GM19043 (cell line): ENCODE results near the gene RPS23.
"Not testable (repeated sequence)": the region's sequence is repeated elsewhere in the genome, so short reads cannot be mapped to it uniquely, and the experiment has no call there.

ENCODE experiments used
- ATAC-seq: cut with Tn5 transposase; IDR thresholded peaks from one replicate; pipeline ENCODE4 v1.9.1; 2021; ENCODE audit warnings: low read depth; ENCODE audit not compliant: unreplicated experiment

RPS23 gene

DNA sequence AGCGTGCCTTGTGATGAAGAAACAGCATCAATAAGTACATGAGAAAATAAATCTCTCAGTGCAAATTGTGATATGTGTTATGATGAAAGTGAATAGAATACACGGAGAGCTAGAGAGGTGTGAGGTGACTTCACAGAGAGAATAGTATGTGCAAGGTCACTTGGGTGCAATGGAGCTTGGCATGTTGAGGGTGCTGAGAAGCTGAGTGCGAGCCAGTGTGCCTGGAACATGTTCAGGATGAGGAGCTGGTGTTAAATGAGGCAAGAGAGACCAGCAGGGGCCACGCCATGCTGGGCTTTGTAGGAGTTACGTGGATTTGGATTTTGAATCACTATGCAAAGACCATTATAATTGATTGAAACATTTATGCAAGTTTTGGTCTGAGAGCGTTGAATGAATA is 12.8 kb upstream of the RPS23 start:
- no peak for ATAC-seq

DNA sequence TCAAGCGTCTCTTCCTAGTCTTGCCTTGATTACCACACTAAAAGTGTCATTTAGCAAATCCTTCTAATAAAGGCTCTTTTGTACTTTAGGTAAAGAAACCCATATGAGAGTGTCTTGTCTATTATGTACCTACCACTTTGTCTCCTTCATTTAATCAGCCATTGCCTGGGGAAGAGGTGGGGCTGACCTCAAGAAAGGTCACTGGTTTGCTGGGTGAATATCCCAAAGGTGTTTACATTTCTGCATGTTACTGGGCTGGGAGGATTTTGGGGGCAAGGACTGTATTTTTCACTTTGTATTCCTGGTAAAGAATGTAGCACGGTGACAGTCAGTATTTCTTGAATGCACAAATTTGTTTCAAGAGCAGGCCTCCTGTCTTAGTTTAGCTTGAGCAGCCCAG is 11.9 kb upstream of the RPS23 start:
- ATAC-seq: no peak

DNA sequence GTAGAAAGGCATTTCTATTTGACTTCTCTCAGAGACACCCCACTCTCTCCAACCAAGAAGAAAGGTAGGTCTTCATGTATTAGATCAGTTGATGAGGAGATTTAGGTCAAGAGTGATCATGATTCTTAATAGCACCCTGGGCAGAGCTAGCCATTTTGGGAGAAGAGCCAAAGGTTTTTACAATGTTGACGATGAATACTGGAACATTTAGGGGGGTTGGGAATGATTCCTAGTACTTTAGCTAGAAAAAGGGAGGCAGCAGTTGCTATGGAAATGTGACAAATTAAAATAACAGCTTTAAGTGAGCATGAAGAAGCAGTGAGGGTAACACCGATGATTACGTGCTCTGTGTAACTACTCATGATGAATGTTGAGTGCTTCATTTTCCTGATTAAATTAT is 9.5 kb upstream of the RPS23 start:
- ATAC-seq: no peak

DNA sequence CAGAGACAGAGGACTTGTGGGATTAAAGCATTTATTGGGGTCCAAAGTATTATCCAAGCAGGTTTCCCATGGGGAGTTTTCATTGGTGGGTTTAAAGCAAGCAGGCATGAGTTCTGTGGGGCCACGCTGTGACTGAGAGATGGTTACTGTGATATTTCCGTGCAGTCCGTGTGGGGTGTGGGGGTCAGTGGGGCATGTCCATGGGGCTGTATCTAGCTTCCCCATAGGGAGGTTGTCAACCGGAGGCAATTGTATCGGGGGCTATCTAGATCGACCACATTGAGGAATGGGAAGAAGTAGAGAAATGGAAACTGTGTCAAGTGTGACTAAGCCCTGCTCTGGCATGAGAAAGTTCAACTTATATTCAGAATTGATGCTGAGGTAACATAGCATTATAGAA is 7.1 kb upstream of the RPS23 start:
- ATAC-seq: no peak

DNA sequence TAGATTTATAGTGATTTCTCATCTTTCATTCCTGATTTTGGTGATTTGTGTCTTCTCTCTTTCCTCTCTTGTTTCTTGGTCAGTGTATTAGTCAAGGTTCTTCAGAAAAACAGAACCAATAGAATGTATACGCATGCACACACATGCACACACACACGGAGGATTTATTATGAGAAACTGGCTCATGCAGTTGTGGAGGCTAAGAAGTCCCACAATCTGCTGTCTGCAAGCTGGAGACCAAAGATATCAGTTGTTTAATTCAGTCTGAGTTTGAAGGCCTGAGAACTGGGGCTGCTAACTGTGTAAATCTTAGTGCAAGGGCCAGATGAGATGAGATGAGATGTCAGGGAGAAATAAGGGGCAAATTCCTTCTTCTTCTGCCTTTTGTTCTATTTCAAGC is 5.7 kb upstream of the RPS23 start:
- ATAC-seq: no peak

DNA sequence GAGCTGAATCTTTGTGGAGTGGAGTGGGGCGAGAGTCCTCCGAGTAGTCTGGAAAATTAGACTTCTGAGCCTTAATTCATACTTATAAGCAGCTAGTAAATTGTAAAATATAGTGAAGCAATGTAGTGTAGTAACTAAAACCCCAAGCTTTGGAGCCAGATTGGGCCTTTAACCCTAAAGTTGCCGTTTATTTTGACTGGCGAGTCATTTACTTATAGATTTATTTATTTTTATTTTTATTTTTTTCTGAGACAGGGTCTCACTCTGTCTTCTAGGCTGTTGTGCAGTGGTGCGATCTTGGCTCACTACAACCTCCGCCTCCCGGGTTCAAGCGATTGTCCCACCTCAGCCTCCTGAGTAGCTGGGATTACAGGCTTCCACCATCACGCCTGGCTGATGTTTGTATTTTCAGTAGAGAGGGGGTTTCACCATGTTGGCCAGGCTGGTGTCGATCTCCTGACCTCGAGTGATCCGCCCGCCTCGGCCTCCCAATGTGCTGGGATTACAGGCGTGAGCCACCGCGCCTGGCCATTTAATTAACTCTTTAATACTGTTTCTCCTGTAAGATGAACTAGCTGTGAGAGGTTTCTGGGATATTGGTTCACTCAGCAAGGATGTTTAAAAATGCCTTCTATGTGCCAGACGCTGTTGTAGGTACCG is 687 bp upstream of the RPS23 start:
- no peak for ATAC-seq

DNA sequence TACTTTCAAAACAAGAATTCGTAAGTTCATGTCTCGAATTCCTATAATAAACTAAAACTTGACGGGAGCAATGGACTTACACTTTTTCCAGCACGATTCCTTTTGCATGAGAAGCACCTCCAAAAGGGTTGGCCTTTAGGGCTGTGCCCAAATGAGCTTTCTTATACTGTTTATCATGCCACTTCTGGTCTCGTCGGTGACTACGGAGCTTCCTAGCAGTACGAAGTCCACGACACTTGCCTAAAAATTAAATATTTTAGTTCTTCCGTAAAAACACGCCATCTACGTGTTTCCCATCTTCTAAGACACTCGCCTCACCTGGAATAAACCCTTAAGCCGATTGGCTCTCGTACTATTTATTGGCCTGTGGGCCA is 554 bp downstream of the RPS23 start:
- ATAC-seq: no peak

DNA sequence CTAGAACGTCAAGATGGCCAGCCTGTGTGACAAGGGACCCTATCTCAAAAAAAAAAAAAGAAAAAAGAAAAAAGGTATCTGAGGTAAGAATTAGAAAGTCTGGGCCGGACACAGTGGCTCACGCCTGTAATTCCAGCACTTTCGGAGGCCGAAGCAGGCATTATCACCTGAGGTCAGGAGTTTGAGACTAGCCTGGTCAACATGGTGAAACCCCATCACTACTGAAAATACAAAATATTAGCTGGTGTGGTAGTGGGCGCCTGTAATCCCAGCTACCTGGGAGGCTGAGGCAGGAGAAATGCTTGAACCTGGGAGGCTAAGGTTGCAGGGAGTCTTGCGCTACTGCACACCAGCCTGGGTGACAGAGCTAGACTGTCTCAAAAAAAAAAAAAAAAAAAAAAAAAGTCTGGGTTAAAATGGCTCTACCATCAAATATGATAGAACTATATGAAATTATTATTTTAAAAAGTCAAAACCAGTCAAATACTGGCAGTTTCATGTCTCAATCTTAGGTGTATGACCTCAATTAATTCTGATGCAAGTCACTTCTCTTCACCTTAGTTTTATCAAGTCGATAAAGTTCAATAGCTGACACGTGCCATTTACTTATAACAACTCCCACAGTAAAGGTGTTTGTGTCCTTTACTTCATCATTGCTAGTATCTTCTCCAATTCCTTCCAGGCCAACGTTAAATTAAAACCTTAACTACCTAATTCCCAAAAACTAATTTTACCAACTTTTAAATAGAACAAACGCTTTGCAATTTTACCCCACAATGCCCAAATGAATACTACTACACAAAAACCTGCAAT is 1.1 kb downstream of the RPS23 start:
- ATAC-seq: no peak

DNA sequence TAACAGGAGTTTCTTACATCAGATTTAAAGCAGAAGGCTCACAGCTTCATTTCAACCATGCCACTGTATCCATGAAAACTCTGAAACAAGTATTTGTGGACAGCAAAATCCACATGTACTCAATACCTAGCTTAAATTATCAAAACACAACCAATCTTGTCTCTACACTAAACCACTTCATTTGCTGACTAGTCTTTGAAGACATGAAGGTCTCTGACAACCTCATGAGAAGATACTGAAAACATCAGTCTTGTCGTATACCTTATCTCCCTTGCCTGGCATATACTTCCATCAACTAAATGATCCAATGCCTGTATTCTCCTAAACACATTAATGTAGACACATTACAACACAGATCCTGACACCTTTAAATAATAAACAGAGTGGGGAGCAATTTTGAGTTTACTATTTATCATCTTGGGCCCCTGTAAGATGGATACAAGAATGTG is 2.9 kb downstream of the RPS23 start:
- ATAC-seq: no peak

DNA sequence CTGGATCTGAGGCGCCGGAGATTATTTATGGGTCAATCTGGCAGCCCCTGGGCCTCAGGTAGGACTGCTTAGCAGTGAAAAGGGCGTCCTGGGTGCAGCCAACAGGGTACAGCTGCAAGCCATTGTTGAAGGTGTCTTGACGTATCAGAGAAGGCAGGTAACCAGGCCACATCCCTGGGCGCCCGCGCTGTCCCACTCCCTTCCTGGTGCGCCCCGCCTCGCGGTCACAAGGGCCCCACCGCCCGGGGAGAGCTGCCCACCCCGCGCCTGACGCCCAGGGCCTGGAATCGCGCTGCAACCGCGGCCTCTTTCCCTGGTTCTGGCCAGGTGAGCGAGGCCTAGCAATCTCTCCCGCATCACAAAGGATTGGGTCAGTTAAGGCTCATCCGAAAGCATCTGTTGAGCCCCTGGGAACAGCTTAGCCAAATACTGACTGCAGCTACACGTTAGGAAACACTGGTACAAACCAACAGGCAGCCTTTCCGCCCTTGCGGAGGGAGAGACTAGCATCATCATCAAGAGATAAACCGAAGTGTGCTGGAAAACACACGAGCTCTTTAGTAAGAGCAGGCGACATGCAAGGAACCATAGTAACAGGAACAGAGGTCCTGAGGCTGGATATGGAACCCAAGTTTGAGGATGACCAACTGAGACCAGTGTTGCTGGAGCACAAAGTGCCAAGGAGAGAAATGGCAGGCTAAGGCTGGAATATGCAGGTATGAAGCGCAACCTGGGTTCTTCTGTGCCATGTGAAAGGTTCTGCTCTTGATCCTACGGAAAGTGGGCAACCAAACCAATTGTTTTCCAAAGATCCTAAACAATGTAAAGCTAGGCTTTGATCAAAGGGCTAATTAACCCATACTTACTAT is 3.6 kb downstream of the RPS23 start:
- ATAC-seq: no peak

DNA sequence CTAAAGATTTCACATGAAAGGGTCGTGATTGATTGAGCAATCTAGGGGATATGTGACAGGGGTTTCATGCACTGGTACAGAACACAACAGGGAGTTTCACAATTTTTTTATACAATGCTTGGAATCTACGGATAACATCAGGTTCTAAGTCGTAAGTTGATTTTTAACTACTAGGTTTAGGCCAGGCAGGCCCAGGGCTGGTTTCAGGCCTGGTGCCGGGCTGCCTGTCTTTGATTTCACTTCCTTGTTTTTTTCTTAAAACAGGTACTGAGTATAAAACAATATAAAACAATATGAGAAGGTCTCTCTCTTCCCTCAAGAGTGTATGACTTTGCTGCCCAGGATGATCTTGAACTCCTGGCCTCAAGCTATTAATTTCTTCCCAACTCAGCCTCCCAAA is 4.7 kb downstream of the RPS23 start:
- not testable (repeated sequence) for ATAC-seq

DNA sequence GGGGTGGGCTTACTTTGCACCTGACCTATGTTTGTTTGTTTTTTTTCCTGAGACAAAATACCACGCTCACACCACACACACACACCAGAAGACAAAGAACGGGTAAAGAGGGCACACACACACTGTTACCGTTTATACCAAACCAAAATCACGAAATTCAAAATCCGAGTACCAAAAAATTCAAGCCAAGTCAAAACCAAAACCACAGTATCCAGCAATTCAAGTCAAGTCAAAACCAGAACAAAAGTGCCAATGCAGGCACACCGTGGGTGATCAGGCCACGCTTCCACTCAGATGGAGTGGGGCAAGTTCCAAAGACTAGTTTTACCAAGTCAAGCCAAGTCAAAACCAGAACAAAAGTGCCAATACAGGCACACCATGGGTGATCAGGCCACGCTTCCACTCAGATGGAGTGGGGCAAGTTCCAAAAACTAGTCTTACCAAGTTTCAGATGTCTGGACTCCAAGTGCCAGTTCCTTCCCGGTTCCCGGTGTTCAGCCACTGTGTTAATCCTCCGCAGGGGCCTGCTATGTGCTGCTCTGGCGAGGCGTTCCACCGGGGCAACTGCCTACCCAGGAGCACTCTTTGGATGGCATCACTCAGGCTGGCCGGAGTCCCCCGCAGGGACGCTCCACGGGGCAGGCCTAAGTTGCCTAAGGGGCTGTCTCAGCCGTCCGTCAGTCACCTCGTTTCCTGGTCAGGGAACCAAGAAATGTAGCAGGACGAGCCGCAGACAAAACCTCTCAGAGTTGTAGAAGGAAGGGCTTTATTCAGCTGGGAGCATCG is 5.4 kb downstream of the RPS23 start:
- not testable (repeated sequence) for ATAC-seq

DNA sequence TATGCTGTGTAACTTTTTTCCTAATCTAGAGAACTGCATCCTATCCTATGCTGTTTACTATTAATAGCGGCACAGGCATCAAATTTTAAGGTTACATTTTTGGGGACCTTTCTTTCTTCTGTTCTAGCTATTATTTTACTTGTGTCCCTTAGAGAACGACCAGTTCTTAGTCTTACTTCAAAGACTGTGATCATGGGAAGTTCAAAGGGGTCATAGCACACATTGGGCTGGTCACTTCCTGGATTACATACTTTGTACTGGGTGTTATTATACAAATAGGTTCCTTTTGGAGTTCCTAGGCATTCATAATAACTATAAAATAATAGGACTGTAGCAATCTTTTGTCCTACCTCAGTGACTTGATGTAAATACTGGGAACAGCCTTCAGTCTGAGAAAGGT is 8.8 kb downstream of the RPS23 start:
- not testable (repeated sequence) for ATAC-seq

DNA sequence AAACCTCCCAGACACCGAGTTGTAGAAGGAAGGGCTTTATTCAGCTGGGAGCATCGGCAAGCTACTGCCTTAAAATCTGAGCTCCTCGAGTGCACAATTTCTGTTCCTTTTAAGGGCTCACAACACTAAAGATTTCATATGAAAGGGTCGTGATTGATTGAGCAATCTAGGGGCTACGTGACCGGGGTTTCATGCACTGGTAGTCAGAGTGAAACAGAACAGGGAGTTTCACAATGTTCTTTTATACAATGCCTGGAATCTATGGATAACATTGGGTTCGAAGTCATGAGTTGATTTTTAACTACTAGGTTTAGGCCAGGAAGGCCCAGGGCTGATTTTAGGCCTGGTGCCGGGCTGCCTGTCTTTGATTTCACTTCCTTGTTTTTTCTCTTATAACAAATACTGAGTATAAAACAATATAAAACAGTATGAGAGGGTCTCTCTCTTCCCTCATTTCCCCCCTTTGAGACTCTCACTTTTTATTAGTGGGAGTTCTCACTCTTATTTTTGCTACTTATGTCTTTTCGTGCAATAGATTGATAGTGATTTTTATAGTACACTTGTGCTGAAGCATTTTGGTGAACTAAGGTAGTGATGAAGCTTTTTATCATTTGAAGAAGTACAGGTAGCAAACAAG is 10.7 kb downstream of the RPS23 start:
- ATAC-seq: not testable (repeated sequence)

DNA sequence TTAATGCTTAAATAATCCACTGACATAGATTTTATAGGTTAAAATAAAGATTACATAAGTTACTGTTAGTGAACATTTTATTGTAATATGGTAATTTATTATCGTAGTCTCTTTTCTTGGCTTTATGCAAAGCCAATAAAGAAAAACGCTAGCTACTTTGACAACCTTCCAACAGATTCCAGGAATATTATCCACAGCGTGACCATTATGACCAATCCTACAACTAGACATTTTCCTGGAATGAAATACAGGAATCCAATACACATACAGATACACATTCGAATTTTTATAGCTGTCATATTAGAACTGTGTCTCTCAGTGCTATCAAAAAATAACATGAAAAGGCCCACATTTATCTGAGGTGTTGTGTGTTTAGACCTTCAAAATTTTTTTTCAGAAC is 13.1 kb downstream of the RPS23 start:
- ATAC-seq: no peak

DNA sequence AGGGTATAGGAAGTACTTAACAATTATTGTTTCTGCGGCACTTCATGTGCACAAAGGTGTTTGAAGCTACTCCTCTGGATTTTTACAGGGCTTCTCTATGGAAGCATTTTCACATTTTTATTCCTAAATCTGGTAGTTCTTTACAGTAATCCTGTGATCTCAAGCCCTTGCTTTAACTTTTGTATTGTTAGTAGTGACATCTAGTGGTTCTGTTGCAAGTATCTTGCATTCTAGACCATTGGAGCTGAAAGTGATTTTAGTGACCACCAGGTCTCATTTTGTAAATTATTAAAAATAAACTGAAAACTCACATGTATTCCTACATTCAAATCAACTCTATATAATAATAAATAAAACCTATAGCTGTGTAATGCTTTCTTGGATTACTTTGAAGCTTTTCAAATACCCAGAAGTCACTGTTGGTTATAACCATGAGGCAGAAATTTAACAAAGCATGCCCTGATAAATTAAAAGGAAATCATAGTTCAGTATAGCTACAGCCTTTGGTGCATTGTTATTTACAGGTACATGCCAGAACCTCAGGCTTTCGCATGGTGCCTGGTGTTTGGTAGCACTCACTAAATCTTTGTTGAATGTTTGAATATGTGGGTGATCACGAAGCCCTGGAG is 18.9 kb downstream of the RPS23 start:
- no peak for ATAC-seq

DNA sequence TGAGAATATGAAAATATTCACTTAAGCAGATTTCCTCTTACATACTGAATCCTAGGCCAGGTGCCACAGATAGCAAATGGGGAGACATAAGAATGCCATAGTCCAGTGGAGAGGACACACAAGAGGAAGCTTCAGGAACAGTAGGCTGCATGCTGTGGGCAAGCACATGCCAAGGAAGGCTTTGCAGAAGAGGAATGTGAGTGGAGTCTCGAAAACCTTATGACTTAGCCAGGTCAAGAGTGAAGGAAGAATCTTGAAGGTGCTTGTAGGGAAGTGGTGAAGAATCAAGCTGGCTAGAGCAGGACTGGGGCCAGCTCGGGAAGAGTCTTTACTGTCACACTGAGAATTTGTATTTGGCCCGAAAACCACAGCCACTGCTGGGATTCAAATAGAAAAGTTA is 20.4 kb downstream of the RPS23 start:
- ATAC-seq: no peak

DNA sequence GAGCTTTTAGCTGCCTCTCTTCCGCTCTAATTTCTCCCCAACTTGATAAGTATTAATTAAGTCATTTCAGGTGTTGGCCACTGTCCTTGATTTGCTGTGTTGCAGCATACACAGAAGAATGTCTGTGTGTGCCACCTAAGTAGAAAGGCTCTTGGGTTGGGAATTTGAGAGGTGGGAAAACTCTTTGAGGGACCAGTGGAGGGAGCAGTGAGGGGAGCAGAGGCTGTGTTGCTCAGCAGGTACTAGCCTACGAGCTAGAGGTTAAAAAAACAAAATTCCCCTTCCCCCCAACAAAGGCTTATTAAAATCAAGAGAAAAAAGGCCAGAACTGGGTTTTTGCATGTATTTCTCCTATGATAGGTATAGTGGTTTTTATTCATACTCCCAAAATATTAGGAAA is 20.9 kb downstream of the RPS23 start:
- no peak for ATAC-seq

DNA sequence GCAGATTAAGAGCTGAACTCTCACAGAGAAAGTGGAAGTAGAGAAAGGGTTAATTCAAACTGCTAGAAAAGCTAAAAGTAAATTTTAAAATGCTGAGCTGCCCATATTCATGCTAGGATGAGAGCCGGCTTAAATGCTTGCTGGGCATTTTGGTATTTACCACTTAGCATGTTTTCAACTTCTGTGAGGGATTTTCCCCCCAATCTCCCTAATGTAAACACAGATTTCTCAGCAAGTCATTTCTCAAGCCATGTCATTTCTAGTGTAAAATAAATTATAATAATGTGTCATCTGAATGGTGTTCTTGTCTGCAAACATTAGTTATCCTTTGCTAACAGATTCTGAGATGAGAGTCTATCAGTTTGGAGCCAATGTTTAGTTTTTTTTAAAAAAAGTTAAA is 22.3 kb downstream of the RPS23 start:
- no peak for ATAC-seq

DNA sequence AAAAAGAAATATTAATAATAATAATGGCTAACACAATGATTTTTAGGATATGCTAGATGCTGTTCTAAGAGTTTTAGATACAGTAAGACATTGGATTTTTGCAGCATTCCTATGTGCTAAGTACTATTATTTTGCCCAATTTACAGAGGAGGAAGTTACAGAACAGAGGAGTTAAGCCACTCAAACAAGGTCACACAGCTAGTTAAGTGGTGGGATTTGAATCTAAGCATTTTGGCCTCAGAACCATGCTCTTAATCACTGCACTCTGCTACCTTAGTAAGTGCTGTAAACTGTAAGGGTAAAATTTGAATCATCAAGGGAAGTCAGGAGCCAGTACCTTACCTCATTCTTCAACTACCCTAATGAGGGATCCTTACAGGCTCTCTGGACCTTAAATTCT is 25.4 kb downstream of the RPS23 start:
- ATAC-seq: no peak
